Upper lobe of left lung (tissue), 4 donors: ENCODE measurements around the gene LRRIQ1.

Source experiments
- CTCF ChIP-seq, 6 experiments: fragments of 450-650 bp in 4 of 6; fragments of 200-600 bp in 2 of 6; sonication (generic) in 2 of 6; IDR thresholded peaks; one replicate each; pipeline ENCODE4 v1.5.1; 2016 to 2019; ENCODE audit warnings: antibody characterized with exemption in 6 of 6
- EP300 ChIP-seq, 4 donors: sonication (generic); formaldehyde crosslinking; IDR thresholded peaks; one replicate each; pipeline ENCODE4 v1.5.1; 2017; ENCODE audit warnings: antibody characterized with exemption in 4 of 4, control low read depth in 2 of 4

GRCh38 chr12:85138833-85139232 lies 102.7 kb downstream of the LRRIQ1 start:
- TF ChIP-seq EP300 (IDR thresholded peaks at IDR 0.05) (no peak), CTCF (IDR thresholded peaks at IDR 0.05) (no peak)
